ENCODE results near the gene PTPN6. TPM values are rescaled to one million over a fixed set of nuclear protein-coding genes. Genes with fewer than 3 reads are reported as not detected.
A peak's percentile ranks its signal among the peaks of the same experiment; 100 is the strongest.

Gene PTPN6
- total and polyA plus RNA-seq, 9 of the 15 experiments (the other 6 are each of a cell fraction or from before 2014, with no cell fraction given): 1.5 to 5.1 (median 3.9) TPM

DNA sequence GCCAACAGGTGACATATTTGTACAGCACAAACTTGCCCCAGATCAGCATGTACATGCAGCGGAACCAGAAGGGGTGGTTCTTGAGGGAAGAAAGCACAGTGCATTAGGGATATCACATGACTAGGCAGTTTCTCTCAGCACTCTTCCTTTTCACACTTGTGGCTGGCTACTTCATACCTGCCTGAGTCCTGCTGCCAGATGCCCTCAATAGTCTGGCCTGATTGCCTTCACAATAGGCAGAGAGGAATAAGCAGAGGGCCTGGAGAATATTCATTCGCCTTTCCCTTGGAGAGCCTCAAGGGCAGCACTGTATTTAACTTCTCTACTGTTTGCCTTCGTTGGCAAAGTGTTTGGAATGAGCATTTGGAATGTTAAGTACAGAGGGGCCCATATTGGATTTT, 27.5 kb downstream of the PTPN6 start (continued):
- TF ChIP-seq, protein P1, sequence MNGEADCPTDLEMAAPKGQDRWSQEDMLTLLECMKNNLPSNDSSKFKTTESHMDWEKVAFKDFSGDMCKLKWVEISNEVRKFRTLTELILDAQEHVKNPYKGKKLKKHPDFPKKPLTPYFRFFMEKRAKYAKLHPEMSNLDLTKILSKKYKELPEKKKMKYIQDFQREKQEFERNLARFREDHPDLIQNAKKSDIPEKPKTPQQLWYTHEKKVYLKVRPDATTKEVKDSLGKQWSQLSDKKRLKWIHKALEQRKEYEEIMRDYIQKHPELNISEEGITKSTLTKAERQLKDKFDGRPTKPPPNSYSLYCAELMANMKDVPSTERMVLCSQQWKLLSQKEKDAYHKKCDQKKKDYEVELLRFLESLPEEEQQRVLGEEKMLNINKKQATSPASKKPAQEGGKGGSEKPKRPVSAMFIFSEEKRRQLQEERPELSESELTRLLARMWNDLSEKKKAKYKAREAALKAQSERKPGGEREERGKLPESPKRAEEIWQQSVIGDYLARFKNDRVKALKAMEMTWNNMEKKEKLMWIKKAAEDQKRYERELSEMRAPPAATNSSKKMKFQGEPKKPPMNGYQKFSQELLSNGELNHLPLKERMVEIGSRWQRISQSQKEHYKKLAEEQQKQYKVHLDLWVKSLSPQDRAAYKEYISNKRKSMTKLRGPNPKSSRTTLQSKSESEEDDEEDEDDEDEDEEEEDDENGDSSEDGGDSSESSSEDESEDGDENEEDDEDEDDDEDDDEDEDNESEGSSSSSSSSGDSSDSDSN (IDR thresholded peaks at IDR 0.05; ENCODE audit: borderline replicate concordance in 1 of 2, low read depth in 2 of 2, low read length in 2 of 2): no peak
- no peak for TF ChIP-seq ETS2 (tag; IDR thresholded peaks at IDR 0.05; ENCODE audit: borderline replicate concordance, poor library complexity, severe bottlenecking)
- TF ChIP-seq CEBPB (tag; IDR thresholded peaks at IDR 0.05): no peak
- TF ChIP-seq ZFP36 (IDR thresholded peaks at IDR 0.05; ENCODE audit: low read depth, low read length, partially characterized antibody): peak; percentile 20
- no peak for TF ChIP-seq TAL1 (IDR thresholded peaks at IDR 0.05)
- TF ChIP-seq, protein P2, sequence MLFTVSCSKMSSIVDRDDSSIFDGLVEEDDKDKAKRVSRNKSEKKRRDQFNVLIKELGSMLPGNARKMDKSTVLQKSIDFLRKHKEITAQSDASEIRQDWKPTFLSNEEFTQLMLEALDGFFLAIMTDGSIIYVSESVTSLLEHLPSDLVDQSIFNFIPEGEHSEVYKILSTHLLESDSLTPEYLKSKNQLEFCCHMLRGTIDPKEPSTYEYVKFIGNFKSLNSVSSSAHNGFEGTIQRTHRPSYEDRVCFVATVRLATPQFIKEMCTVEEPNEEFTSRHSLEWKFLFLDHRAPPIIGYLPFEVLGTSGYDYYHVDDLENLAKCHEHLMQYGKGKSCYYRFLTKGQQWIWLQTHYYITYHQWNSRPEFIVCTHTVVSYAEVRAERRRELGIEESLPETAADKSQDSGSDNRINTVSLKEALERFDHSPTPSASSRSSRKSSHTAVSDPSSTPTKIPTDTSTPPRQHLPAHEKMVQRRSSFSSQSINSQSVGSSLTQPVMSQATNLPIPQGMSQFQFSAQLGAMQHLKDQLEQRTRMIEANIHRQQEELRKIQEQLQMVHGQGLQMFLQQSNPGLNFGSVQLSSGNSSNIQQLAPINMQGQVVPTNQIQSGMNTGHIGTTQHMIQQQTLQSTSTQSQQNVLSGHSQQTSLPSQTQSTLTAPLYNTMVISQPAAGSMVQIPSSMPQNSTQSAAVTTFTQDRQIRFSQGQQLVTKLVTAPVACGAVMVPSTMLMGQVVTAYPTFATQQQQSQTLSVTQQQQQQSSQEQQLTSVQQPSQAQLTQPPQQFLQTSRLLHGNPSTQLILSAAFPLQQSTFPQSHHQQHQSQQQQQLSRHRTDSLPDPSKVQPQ (CRISPR knock-in tag; IDR thresholded peaks at IDR 0.05; ENCODE audit: borderline replicate concordance): no peak
- TF ChIP-seq SMARCC2 (IDR thresholded peaks at IDR 0.05; ENCODE audit: low read depth): no peak
- no peak for TF ChIP-seq KLF1 (tag; IDR thresholded peaks at IDR 0.05)
- peak; percentile 67 for TF ChIP-seq NFE2 (IDR thresholded peaks at IDR 0.05; ENCODE audit: low read depth)
- TF ChIP-seq PHB (CRISPR knock-in tag; IDR thresholded peaks at IDR 0.05): no peak
- TF ChIP-seq, protein P3, sequence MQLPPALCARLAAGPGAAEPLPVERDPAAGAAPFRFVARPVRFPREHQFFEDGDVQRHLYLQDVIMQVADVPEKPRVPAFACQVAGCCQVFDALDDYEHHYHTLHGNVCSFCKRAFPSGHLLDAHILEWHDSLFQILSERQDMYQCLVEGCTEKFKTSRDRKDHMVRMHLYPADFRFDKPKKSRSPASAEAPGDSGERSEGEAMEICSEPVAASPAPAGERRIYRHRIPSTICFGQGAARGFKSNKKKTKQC (CRISPR knock-in tag; IDR thresholded peaks at IDR 0.05): no peak
- TF ChIP-seq RB1 (IDR thresholded peaks at IDR 0.05; ENCODE audit: low read depth): no peak
- TF ChIP-seq, protein P4, sequence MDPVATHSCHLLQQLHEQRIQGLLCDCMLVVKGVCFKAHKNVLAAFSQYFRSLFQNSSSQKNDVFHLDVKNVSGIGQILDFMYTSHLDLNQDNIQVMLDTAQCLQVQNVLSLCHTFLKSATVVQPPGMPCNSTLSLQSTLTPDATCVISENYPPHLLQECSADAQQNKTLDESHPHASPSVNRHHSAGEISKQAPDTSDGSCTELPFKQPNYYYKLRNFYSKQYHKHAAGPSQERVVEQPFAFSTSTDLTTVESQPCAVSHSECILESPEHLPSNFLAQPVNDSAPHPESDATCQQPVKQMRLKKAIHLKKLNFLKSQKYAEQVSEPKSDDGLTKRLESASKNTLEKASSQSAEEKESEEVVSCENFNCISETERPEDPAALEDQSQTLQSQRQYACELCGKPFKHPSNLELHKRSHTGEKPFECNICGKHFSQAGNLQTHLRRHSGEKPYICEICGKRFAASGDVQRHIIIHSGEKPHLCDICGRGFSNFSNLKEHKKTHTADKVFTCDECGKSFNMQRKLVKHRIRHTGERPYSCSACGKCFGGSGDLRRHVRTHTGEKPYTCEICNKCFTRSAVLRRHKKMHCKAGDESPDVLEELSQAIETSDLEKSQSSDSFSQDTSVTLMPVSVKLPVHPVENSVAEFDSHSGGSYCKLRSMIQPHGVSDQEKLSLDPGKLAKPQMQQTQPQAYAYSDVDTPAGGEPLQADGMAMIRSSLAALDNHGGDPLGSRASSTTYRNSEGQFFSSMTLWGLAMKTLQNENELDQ (CRISPR knock-in tag; IDR thresholded peaks at IDR 0.05; ENCODE audit: borderline replicate concordance): no peak

Data from K562 (cell line).